IMR-90 (cell line): Measurements from ENCODE around the gene PANK4. TPM values are rescaled to one million over a fixed set of nuclear protein-coding genes. Genes with fewer than 3 reads are reported as not detected.

ENCODE experiments used
- ATAC-seq: fragments of 200-7000 bp; cut with Tn5 transposase; 2 replicates; pipeline ENCODE4 v1.9.1; 2020; ENCODE audit warnings: low read depth, mild to moderate bottlenecking, moderate library complexity
- BruUV-seq: library from RNA; stranded (reverse); fragments of 400-500 nt; replicated peaks from 2 replicates; lab custom pipeline; 2021; lab: Mats Ljungman, UMichigan
- CTCF ChIA-PET: fragments of 300-600 bp; formaldehyde crosslinking; extraction: SDS; loops from one replicate; lab custom pipeline; 2021; ENCODE audit warnings: antibody characterized with exemption; lab: Yijun Ruan, JAX
- POLR2A ChIA-PET: fragments of 300-600 bp; sonication (Branson Sonifier 250); formaldehyde crosslinking; loops from one replicate; lab custom pipeline; 2022; ENCODE audit warnings: antibody characterized with exemption; ENCODE audit not compliant: unreplicated experiment; lab: Charles Lee
- DNase-seq: peaks from one replicate; pipeline ENCODE4 v3.0.0; 2013
- H2AFZ ChIP-seq: replicated peaks from 2 replicates; pipeline ENCODE3; 2013; ENCODE audit warnings: low read length, mild to moderate bottlenecking; ENCODE audit not compliant: poor library complexity
- H2AK5ac ChIP-seq: 2 replicates; pipeline ENCODE4 v1.6.1; 2013; ENCODE audit warnings: low read depth, low read length, inconsistent platforms
- H2AK9ac ChIP-seq: replicated peaks from 2 replicates; pipeline ENCODE3; 2013; ENCODE audit warnings: mild to moderate bottlenecking, low read depth, low read length, moderate library complexity; ENCODE audit not compliant: poor library complexity
- H2BK120ac ChIP-seq: 2 replicates; pipeline ENCODE4 v1.6.1; 2013; ENCODE audit warnings: low read depth, low read length, inconsistent platforms
- H2BK15ac ChIP-seq: 3 replicates; pipeline ENCODE4 v1.6.1; 2013; ENCODE audit warnings: low read depth, low read length, inconsistent platforms
- H2BK20ac ChIP-seq: 2 replicates; pipeline ENCODE4 v1.6.1; 2013; ENCODE audit warnings: low read depth, mild to moderate bottlenecking, inconsistent platforms, low read length, moderate library complexity
- H2BK5ac ChIP-seq: 2 replicates; pipeline ENCODE4 v1.6.1; 2013; ENCODE audit warnings: mild to moderate bottlenecking, low read depth, low read length, inconsistent platforms; ENCODE audit not compliant: poor library complexity, severe bottlenecking
- H3K14ac ChIP-seq: replicated peaks from 2 replicates; pipeline ENCODE4 v1.6.1; 2013; ENCODE audit warnings: low read depth, low read length, inconsistent platforms
- H3K18ac ChIP-seq: 2 replicates; pipeline ENCODE4 v1.6.1; 2013; ENCODE audit warnings: low read depth, low read length, control low read depth
- H3K23ac ChIP-seq: 2 replicates; pipeline ENCODE4 v1.6.1; 2013; ENCODE audit warnings: low read depth, low read length, inconsistent platforms
- H3K27ac ChIP-seq: 2 replicates; pipeline ENCODE4 v1.5.1; 2013; ENCODE audit warnings: mild to moderate bottlenecking, control low read depth, low read length; ENCODE audit not compliant: insufficient read depth
- H3K27me3 ChIP-seq: 2 replicates; pipeline ENCODE4 v1.6.1; 2013; ENCODE audit warnings: low read length; ENCODE audit not compliant: control insufficient read depth, insufficient read depth
- H3K36me3 ChIP-seq: 2 replicates; pipeline ENCODE4 v1.6.1; 2013; ENCODE audit warnings: low read length, mixed read lengths; ENCODE audit not compliant: control insufficient read depth, insufficient read depth
- H3K4ac ChIP-seq: 2 replicates; pipeline ENCODE4 v1.6.1; 2013; ENCODE audit warnings: low read depth, low read length, inconsistent platforms
- H3K4me1 ChIP-seq: 2 replicates; pipeline ENCODE4 v1.6.1; 2013; ENCODE audit warnings: low read length, mixed read lengths; ENCODE audit not compliant: control insufficient read depth, insufficient read depth
- H3K4me2 ChIP-seq: 2 replicates; pipeline ENCODE4 v1.6.1; 2013; ENCODE audit warnings: low read depth, mild to moderate bottlenecking, control low read depth, low read length, moderate library complexity
- H3K4me3 ChIP-seq: 2 replicates; pipeline ENCODE4 v1.5.1; 2013; ENCODE audit warnings: low read depth, mild to moderate bottlenecking, control low read depth, low read length, moderate library complexity; ENCODE audit not compliant: insufficient read depth
- H3K56ac ChIP-seq: 2 replicates; pipeline ENCODE4 v1.6.1; 2013; ENCODE audit warnings: low read length, inconsistent platforms; ENCODE audit not compliant: insufficient read depth; ENCODE audit errors: extremely low read depth
- H3K79me1 ChIP-seq, 2 experiments: 2 replicates each; pipeline ENCODE4 v1.6.1; 2013; ENCODE audit warnings: low read length in 2 of 2, inconsistent platforms in 1 of 2, low read depth in 1 of 2
- H3K9ac ChIP-seq: 2 replicates; pipeline ENCODE4 v1.6.1; 2013; ENCODE audit warnings: low read depth, low read length, control low read depth
- H3K9me1 ChIP-seq: 2 replicates; pipeline ENCODE4 v1.6.1; 2013; ENCODE audit warnings: low read length, inconsistent platforms; ENCODE audit not compliant: insufficient read depth
- H3K9me3 ChIP-seq: 2 replicates; pipeline ENCODE4 v1.6.1; 2013; ENCODE audit warnings: low read length; ENCODE audit not compliant: control insufficient read depth, insufficient read depth
- H4K20me1 ChIP-seq: 2 replicates; pipeline ENCODE4 v1.6.1; 2013; ENCODE audit warnings: low read length, inconsistent platforms; ENCODE audit not compliant: insufficient read depth
- H4K5ac ChIP-seq: 2 replicates; pipeline ENCODE4 v1.6.1; 2013; ENCODE audit warnings: mild to moderate bottlenecking, low read depth, low read length, control low read depth
- H4K8ac ChIP-seq, 2 experiments: 2 replicates each; pipeline ENCODE4 v1.6.1; 2013; ENCODE audit warnings: low read depth in 2 of 2, low read length in 2 of 2, control low read depth in 1 of 2, inconsistent platforms in 1 of 2
- H4K91ac ChIP-seq: 2 replicates; pipeline ENCODE4 v1.6.1; 2013; ENCODE audit warnings: low read depth, low read length, inconsistent platforms; ENCODE audit not compliant: insufficient read depth
- NFE2L2 ChIP-seq: fragments of 150-350 bp; IDR thresholded peaks from 2 replicates; pipeline ENCODE4 v1.6.1; 2016; ENCODE audit warnings: low read depth, mild to moderate bottlenecking, low read length
- RCOR1 ChIP-seq: IDR thresholded peaks from 2 replicates; pipeline ENCODE4 v1.6.1; 2012; ENCODE audit warnings: mild to moderate bottlenecking, low read length, improper control_type of control experiment; ENCODE audit not compliant: insufficient replicate concordance
- SMC3 ChIP-seq: fragments of 150-350 bp; IDR thresholded peaks from 2 replicates; pipeline ENCODE4 v1.6.1; 2016; ENCODE audit warnings: low read depth, mild to moderate bottlenecking, antibody characterized with exemption, low read length, moderate library complexity
- WGBS, 2 experiments: methylation state at CpG; one replicate each; pipeline versions ENCODE4 v1.1.5 to v1.1.7; 2013; ENCODE audit warnings: missing lambda C conversion rate in 2 of 2; ENCODE audit not compliant: insufficient read length in 1 of 2; ENCODE audit errors: extremely low coverage in 2 of 2; 5-methylcytosine and 5-hydroxymethylcytosine counted together
- dilution Hi-C: fragments of 300-500 bp; cut with HindIII; formaldehyde crosslinking; loops from one replicate; pipeline ENCODE4 v1.14.3; 2018; ENCODE audit warnings: low sequenced_read_pairs; ENCODE audit not compliant: unreplicated experiment
- in situ Hi-C: fragments of 300-500 bp; cut with MboI; formaldehyde crosslinking; loops from 3 replicates; pipeline ENCODE4 v1.14.3; 2019; ENCODE audit warnings: low sequenced_read_pairs, inconsistent platforms, mixed read lengths
- intact Hi-C: fragments of 100-400 bp; cut with micrococcal nuclease; formaldehyde crosslinking; loops from 2 replicates; pipeline ENCODE4 v1.10.0; 2022
- polyA plus RNA-seq, 3 experiments: library from polyadenylated mRNA; depleted of rRNA; stranded (reverse); fragments of >200 nt; gene quantifications; 2 replicates each; pipeline ENCODE4 v1.2.3, GENCODE V29; 2012; ENCODE audit warnings: low replicate concordance in 1 of 3
- total RNA-seq: library from RNA; depleted of rRNA; stranded (reverse); fragments of >200 nt; gene quantifications from 2 replicates; pipeline ENCODE4 v1.2.3, GENCODE V29; 2012
- TF ChIP-seq, protein P1 (sequence below): fragments of 150-350 bp; IDR thresholded peaks from 2 replicates; pipeline ENCODE4 v1.6.1; 2016; ENCODE audit warnings: low read depth, mild to moderate bottlenecking, low read length, moderate library complexity, borderline replicate concordance

The PANK4 gene
- total and polyA plus RNA-seq, 2 of the 4 experiments (the other 2 are of a cell fraction) = 14.0 to 18.5 TPM

DNA sequence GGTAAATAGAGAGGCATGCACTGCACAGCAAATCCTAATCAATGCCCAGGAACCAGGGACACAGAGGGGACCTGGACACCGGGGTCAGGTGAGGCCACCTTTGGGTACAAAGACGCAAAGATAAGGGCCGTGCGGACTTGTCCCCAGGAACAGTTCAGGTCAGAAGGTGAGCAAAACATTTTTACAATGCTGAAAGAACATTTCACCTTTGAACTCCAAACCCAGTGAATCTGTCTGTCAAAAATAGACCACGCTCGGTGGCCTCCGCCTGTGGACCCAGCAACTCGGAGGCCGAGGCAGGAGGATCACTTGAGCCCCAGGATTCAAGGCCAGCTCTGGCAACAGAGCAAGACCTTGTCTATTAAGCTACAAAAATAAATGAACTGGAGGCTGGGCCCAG, 45.0 kb upstream of the PANK4 start:
- BruUV-seq = no TSS peak
- Histone ChIP-seq H3K27me3 (peaks cover 28% of the 10 kb centered on the region), H4K8ac (no peak overlapping the region), H3K4ac (no peak overlapping the region), H3K9me3 (peaks cover 3% of the 10 kb centered on the region), H3K36me3 (no peaks in the 10 kb centered on the region), H3K4me2 (no peak overlapping the region), H3K9me1 (no peaks in the 10 kb centered on the region), H3K14ac (no peak overlapping the region), H2BK15ac (no peak overlapping the region), H3K18ac (no peak overlapping the region), H3K9ac (no peak overlapping the region), H3K79me1 (no peaks in the 10 kb centered on the region), H2BK5ac (no peak overlapping the region), H4K5ac (no peak overlapping the region), H3K27ac (no peak overlapping the region), H3K56ac (no peak overlapping the region), H3K4me1 (no peaks in the 10 kb centered on the region), H2BK120ac (no peak overlapping the region), H4K20me1 (no peaks in the 10 kb centered on the region), H2BK20ac (no peak overlapping the region), H3K4me3 (no peak overlapping the region), H2AFZ (no peak overlapping the region), H2AK5ac (no peak overlapping the region), H3K23ac (no peak overlapping the region), H4K91ac (no peak overlapping the region), H2AK9ac (no peak overlapping the region)
- ChIA-PET CTCF (no interaction called here), POLR2A (interaction anchor here (0.6 kb wide), 1 partner anchor 23 kb away, joined by 4 read pairs; no protein-coding TSS in a partner anchor)
- ATAC-seq (no peak), DNase-seq (no peak)
- dilution Hi-C loops = no loop called here
- in situ Hi-C loops = no loop called here
- WGBS, 2 experiments = no CpG with 5 or more reads among the region's 9 CpGs
- TF ChIP-seq RCOR1 (no peak), NFE2L2 (no peak), SMC3 (no peak)
- TF ChIP-seq, protein P1, sequence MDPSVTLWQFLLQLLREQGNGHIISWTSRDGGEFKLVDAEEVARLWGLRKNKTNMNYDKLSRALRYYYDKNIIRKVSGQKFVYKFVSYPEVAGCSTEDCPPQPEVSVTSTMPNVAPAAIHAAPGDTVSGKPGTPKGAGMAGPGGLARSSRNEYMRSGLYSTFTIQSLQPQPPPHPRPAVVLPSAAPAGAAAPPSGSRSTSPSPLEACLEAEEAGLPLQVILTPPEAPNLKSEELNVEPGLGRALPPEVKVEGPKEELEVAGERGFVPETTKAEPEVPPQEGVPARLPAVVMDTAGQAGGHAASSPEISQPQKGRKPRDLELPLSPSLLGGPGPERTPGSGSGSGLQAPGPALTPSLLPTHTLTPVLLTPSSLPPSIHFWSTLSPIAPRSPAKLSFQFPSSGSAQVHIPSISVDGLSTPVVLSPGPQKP = no peak
- intact Hi-C loops = no loop called here
